ENCODE results near the gene MUC22.
"Not testable (repeated sequence)": the region's sequence is repeated elsewhere in the genome, so short reads cannot be mapped to it uniquely, and the experiment has no call there.

Gene MUC22

DNA sequence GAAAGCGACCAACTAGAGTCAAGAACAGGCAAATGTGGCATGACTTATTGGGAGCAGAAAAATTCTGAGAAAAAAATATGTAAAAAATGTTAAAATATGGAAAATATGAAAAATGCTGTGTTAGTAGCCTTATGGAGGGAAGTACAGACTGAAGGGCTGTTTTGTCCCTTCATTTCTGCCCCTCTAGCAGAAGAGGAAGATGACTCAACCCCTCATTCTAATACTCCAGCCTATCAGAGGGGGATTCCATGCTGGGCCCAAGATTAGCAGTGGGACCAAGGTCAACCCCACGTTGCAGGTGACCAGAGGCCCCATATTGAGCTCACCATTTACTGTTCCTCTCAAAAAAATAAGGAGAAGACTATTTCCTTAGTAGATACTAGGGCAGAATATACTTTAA is 18.4 kb upstream of the MUC22 start:
- H3F3A ChIP-seq (ENCODE audit: low read depth): no peaks in the 10 kb centered on the region
- no peaks in the 10 kb centered on the region for H3K9me2 ChIP-seq (replicated peaks; ENCODE audit: low read depth, low read length)
- no peak overlapping the region for H3K4me3 ChIP-seq (ENCODE audit: low read length, poor library complexity, severe bottlenecking)
- H3K9me3 ChIP-seq (ENCODE audit: insufficient read depth, low read depth, low read length): no peaks in the 10 kb centered on the region
- H3K36me3 ChIP-seq (ENCODE audit: insufficient read depth, low read length): no peaks in the 10 kb centered on the region
- H3K9ac ChIP-seq (ENCODE audit: low read depth, low read length, poor library complexity, severe bottlenecking): no peak overlapping the region
- H3K27me3 ChIP-seq (ENCODE audit: insufficient read depth, low read length, poor library complexity, severe bottlenecking): no peaks in the 10 kb centered on the region
- TF ChIP-seq, protein P1, sequence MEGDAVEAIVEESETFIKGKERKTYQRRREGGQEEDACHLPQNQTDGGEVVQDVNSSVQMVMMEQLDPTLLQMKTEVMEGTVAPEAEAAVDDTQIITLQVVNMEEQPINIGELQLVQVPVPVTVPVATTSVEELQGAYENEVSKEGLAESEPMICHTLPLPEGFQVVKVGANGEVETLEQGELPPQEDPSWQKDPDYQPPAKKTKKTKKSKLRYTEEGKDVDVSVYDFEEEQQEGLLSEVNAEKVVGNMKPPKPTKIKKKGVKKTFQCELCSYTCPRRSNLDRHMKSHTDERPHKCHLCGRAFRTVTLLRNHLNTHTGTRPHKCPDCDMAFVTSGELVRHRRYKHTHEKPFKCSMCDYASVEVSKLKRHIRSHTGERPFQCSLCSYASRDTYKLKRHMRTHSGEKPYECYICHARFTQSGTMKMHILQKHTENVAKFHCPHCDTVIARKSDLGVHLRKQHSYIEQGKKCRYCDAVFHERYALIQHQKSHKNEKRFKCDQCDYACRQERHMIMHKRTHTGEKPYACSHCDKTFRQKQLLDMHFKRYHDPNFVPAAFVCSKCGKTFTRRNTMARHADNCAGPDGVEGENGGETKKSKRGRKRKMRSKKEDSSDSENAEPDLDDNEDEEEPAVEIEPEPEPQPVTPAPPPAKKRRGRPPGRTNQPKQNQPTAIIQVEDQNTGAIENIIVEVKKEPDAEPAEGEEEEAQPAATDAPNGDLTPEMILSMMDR (conservative IDR thresholded peaks at IDR 0.05; ENCODE audit: low read length): no peak
- no peak for TF ChIP-seq EZH2phosphoT487 (IDR thresholded peaks at IDR 0.05; ENCODE audit: borderline replicate concordance)
- no peaks in the 10 kb centered on the region for H3K79me2 ChIP-seq (ENCODE audit: insufficient read depth, low read length)
- H4K20me1 ChIP-seq (ENCODE audit: insufficient read depth, low read length, poor library complexity, severe bottlenecking): no peaks in the 10 kb centered on the region
- H3K4me2 ChIP-seq (ENCODE audit: low read depth, low read length, poor library complexity, severe bottlenecking): no peak overlapping the region
- H3K4me1 ChIP-seq (ENCODE audit: insufficient read depth, low read length, poor library complexity, severe bottlenecking): no peaks in the 10 kb centered on the region
- H2AFZ ChIP-seq (ENCODE audit: low read length): no peak overlapping the region

DNA sequence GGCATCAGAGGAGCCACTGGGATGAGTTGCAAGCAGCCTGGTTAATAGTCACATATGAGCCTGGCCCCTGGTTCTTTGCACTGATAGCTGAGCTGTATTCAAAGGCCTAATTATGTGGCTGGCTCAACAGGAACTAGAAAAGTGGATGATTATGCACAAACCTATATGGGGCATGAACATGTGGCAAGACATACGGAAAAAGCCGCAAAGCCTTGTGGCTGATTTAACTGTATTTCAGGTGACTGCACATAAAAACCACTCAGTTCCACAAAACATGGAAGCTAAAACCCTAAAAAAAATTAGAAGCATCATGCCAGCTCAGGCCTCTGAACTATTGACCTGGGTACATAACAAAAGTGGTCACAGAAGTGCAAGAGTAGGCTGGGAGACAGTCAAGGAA is 13.0 kb upstream of the MUC22 start:
- no peak overlapping the region for H3K4me3 ChIP-seq (ENCODE audit: low read length, poor library complexity, severe bottlenecking)
- H3K4me1 ChIP-seq (ENCODE audit: insufficient read depth, low read length, poor library complexity, severe bottlenecking): peaks cover 11% of the 10 kb centered on the region
- no peaks in the 10 kb centered on the region for H3K36me3 ChIP-seq (ENCODE audit: insufficient read depth, low read length)
- H3K9ac ChIP-seq (ENCODE audit: low read depth, low read length, poor library complexity, severe bottlenecking): no peak overlapping the region
- no peak for TF ChIP-seq EZH2phosphoT487 (IDR thresholded peaks at IDR 0.05; ENCODE audit: borderline replicate concordance)
- TF ChIP-seq, protein P1 (conservative IDR thresholded peaks at IDR 0.05; ENCODE audit: low read length): no peak
- H3K79me2 ChIP-seq (ENCODE audit: insufficient read depth, low read length): no peaks in the 10 kb centered on the region
- H4K20me1 ChIP-seq (ENCODE audit: insufficient read depth, low read length, poor library complexity, severe bottlenecking): no peaks in the 10 kb centered on the region
- no peak overlapping the region for H3K4me2 ChIP-seq (ENCODE audit: low read depth, low read length, poor library complexity, severe bottlenecking)
- H3K9me2 ChIP-seq (replicated peaks; ENCODE audit: low read depth, low read length): no peaks in the 10 kb centered on the region
- H3K9me3 ChIP-seq (ENCODE audit: insufficient read depth, low read depth, low read length): no peaks in the 10 kb centered on the region
- no peaks in the 10 kb centered on the region for H3K27me3 ChIP-seq (ENCODE audit: insufficient read depth, low read length, poor library complexity, severe bottlenecking)
- no peaks in the 10 kb centered on the region for H3F3A ChIP-seq (ENCODE audit: low read depth)
- no peak overlapping the region for H2AFZ ChIP-seq (ENCODE audit: low read length)

DNA sequence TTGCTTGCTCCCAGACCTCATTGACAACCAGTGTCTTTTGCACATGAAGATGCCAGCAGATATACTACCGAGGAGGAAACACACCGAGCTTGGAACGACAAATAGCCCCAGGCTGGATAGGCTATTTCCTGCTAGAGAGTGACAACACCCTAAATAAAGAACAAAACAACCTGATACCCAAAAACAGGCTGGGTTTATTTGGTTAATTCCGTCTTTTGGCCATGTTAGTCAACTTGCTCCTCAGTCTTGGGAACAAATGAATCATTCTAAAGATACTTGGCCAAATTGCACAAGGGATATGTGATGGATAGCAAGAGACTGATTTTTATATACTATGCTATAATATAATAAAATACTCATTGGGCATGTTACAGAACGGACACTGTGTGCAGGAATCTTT is 11.5 kb upstream of the MUC22 start:
- Histone ChIP-seq H3K4me1 (ENCODE audit: insufficient read depth, low read length, poor library complexity, severe bottlenecking) (peaks cover 13% of the 10 kb centered on the region), H3K9me3 (ENCODE audit: insufficient read depth, low read depth, low read length) (no peaks in the 10 kb centered on the region), H3K4me3 (ENCODE audit: low read length, poor library complexity, severe bottlenecking) (no peak overlapping the region), H3K9me2 (replicated peaks; ENCODE audit: low read depth, low read length) (no peaks in the 10 kb centered on the region), H3F3A (ENCODE audit: low read depth) (no peaks in the 10 kb centered on the region), H3K4me2 (ENCODE audit: low read depth, low read length, poor library complexity, severe bottlenecking) (no peak overlapping the region), H3K9ac (ENCODE audit: low read depth, low read length, poor library complexity, severe bottlenecking) (no peak overlapping the region), H2AFZ (ENCODE audit: low read length) (no peak overlapping the region), H4K20me1 (ENCODE audit: insufficient read depth, low read length, poor library complexity, severe bottlenecking) (no peaks in the 10 kb centered on the region), H3K36me3 (ENCODE audit: insufficient read depth, low read length) (no peaks in the 10 kb centered on the region), H3K27me3 (ENCODE audit: insufficient read depth, low read length, poor library complexity, severe bottlenecking) (no peaks in the 10 kb centered on the region), H3K79me2 (ENCODE audit: insufficient read depth, low read length) (no peaks in the 10 kb centered on the region)
- TF ChIP-seq, protein P1 (conservative IDR thresholded peaks at IDR 0.05; ENCODE audit: low read length): no peak
- TF ChIP-seq EZH2phosphoT487 (IDR thresholded peaks at IDR 0.05; ENCODE audit: borderline replicate concordance): no peak

DNA sequence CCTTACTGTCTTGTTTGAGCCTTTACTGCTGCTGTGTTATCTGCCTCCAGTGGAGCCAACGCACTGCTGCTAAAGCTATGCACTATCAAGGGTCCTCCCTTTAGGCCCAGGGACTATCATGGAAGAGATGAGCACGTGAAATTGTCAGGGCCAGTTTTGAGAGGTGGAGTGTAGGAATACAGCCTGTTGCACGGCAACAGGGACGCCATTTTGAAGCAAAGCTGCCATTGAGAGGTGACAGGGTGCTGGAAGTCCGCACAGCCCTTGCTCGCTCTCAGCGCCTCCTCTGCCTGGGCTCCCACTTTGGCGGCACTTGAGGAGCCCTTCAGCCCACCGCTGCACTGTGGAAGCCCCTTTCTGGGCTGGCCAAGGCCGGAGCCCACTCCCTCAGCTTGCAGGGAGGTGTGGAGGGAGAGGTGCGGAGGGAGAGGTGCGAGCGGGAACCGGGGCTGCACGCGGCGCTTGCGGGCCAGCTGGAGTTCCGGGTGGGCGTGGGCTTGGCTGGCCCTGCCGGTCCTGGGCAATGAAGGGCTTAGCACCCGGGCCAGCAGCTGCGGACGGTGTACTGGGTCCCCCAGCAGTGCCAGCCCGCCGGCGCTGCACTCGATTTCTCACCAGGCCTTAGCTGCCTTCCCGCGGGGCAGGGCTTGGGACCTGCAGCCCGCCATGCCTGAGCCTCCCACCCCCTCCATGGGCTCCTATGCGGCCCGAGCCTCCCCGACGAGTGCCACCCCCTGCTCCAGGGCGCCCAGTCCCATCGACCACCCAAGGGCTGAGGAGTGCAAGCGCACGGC is 10.0 kb upstream of the MUC22 start:
- H3K4me3 ChIP-seq (ENCODE audit: low read length, poor library complexity, severe bottlenecking); H3K9me3 ChIP-seq (ENCODE audit: insufficient read depth, low read depth, low read length); H3K36me3 ChIP-seq (ENCODE audit: insufficient read depth, low read length); H3K79me2 ChIP-seq (ENCODE audit: insufficient read depth, low read length); H3K9me2 ChIP-seq (replicated peaks; ENCODE audit: low read depth, low read length); H3K27me3 ChIP-seq (ENCODE audit: insufficient read depth, low read length, poor library complexity, severe bottlenecking); H3F3A ChIP-seq (ENCODE audit: low read depth); H2AFZ ChIP-seq (ENCODE audit: low read length); H4K20me1 ChIP-seq (ENCODE audit: insufficient read depth, low read length, poor library complexity, severe bottlenecking); H3K9ac ChIP-seq (ENCODE audit: low read depth, low read length, poor library complexity, severe bottlenecking); H3K4me2 ChIP-seq (ENCODE audit: low read depth, low read length, poor library complexity, severe bottlenecking): not testable (repeated sequence)
- peaks cover 13% of the 10 kb centered on the region for H3K4me1 ChIP-seq (ENCODE audit: insufficient read depth, low read length, poor library complexity, severe bottlenecking)
